Measurements from ENCODE around the gene CCDC170.

- TF ChIP-seq CTCF (IDR thresholded peaks at IDR 0.05): no peak
- TF ChIP-seq POLR2AphosphoS5 (IDR thresholded peaks at IDR 0.05): no peak
Observed at GRCh38 chr6:151488226-151488625, 5.6 kb upstream of the CCDC170 start.

Data from upper lobe of left lung (tissue), 4 donors.